ENCODE data around the gene KATNB1. TPM values are rescaled to one million over a fixed set of nuclear protein-coding genes. Genes with fewer than 3 reads are reported as not detected.
A peak's percentile ranks its signal among the peaks of the same experiment; 100 is the strongest.

KATNB1 gene
- polyA plus RNA-seq, 4 donors = 9.6 to 19.3 (median 12.1) TPM

DNA sequence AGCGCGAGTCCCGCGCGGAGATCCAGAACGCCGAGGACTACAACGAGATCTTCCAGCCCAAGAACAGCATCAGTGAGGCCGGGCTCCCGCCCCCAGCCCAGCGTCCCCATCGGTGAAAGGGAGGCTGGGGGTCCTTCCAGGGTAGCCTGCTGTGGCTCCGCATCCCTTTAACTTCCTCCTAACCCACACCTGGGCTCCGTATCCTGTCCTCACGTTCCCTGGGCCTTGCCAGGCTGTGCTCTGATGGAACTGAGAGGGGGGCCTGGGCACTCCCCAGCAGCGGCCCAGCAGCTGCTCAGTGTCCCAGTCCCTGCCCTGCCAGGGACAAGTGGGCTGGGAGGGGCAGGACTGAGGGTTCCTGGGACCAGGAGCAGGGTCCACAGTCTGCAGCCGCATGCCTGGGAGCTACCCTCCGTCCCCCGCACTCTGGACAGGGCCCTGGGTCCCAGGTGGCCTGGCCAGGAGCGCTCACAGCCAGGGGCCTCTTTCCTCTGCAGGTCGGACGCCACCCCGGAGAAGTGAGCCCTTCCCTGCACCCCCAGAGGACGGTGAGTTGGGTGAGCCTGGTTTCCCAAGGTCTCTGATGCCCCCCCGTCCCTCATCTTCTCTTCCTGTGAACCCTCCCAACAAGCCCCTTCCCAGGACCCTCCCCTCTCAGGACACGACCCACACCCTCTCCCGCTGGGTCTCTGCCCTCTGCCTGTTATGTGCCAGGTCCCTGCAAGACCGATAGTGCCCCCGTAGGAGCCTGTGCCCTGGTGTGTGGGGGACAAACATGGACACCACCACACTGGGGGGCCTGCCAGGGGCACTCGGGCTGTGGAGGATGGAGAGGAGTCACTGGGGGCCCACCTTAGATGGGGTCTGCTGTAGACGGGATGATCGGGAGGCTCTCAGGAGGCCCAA, 18.1 kb downstream of the KATNB1 start:
- WGBS, 3 donors = 92 to 95% (median 93%) methylated on average over 27 to 32 of the region's 32 CpGs
- Histone ChIP-seq H3K9me3 (ENCODE audit: control insufficient read depth in 2 of 2, insufficient read depth in 1 of 2, low read depth in 1 of 2, low read length in 1 of 2) (no peaks in the 10 kb centered on the region), H3K4me3 (ENCODE audit: low read depth in 1 of 3, low read length in 3 of 3) (no peak overlapping the region), H3K27me3 (ENCODE audit: control insufficient read depth in 3 of 3, insufficient read depth in 3 of 3, low read length in 3 of 3) (no peaks in the 10 kb centered on the region), H3K27ac (ENCODE audit: low read depth in 1 of 3, low read length in 2 of 3) (no peak overlapping the region), H3K36me3 (ENCODE audit: control insufficient read depth in 3 of 3, insufficient read depth in 2 of 3, low read depth in 1 of 3, low read length in 3 of 3) (peaks cover 0 to 91% (median 0%) of the 10 kb centered on the region in 3 donors), H3K4me1 (ENCODE audit: control insufficient read depth in 3 of 3, insufficient read depth in 2 of 3, low read depth in 1 of 3, low read length in 2 of 3) (peaks cover 0 to 15% (median 0%) of the 10 kb centered on the region in 3 donors)
- FAIRE-seq = no peak
- no peak for DNase-seq

DNA sequence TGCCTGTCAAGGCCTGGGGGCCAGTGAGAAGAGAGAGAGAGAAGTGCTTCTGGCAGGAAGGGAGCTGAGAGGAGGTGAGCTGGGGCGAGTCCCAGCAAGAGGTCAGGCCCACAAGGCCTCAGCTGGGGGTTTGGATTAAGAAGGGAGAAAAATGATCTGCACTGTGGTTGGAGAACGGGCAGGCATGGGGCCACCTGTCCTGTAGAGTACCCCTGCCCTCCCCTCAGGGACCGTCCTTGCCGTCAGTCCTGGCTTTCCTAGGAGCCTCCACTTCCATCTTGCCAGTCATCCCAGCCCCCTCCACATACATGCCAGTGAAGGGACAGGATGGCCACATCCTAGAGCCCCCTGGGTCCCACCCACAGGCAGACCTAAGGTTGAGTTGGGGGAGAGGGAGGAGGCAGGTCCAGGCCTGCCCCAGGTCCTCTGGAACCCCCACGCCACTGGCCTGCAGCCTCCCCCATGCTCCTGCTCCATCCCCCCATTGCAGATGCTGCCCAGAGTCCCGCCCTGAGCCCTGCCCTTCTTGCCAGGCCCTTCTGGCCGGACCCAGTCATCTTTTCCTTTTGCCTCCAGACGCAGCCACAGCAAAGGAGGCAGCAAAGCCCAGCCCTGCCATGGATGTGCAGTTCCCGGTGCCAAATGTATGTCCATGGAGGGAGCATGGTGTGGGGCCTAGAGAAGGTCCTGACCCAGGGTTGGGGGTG, 18.9 kb downstream of the KATNB1 start:
- no peak overlapping the region for H3K4me3 ChIP-seq (ENCODE audit: low read depth in 1 of 3, low read length in 3 of 3)
- DNase-seq = no peak
- H3K27me3 ChIP-seq (ENCODE audit: control insufficient read depth in 3 of 3, insufficient read depth in 3 of 3, low read length in 3 of 3) = no peaks in the 10 kb centered on the region
- no peak overlapping the region for H3K27ac ChIP-seq (ENCODE audit: low read depth in 1 of 3, low read length in 2 of 3)
- 84 to 86% (median 84%) methylated on average over 9 of the region's 9 CpGs for WGBS, 3 donors
- H3K9me3 ChIP-seq (ENCODE audit: control insufficient read depth in 2 of 2, insufficient read depth in 1 of 2, low read depth in 1 of 2, low read length in 1 of 2) = no peaks in the 10 kb centered on the region
- FAIRE-seq = no peak
- peaks cover 0 to 15% (median 0%) of the 10 kb centered on the region in 3 donors for H3K4me1 ChIP-seq (ENCODE audit: control insufficient read depth in 3 of 3, insufficient read depth in 2 of 3, low read depth in 1 of 3, low read length in 2 of 3)
- H3K36me3 ChIP-seq (ENCODE audit: control insufficient read depth in 3 of 3, insufficient read depth in 2 of 3, low read depth in 1 of 3, low read length in 3 of 3) = peaks cover 0 to 94% (median 0%) of the 10 kb centered on the region in 3 donors

DNA sequence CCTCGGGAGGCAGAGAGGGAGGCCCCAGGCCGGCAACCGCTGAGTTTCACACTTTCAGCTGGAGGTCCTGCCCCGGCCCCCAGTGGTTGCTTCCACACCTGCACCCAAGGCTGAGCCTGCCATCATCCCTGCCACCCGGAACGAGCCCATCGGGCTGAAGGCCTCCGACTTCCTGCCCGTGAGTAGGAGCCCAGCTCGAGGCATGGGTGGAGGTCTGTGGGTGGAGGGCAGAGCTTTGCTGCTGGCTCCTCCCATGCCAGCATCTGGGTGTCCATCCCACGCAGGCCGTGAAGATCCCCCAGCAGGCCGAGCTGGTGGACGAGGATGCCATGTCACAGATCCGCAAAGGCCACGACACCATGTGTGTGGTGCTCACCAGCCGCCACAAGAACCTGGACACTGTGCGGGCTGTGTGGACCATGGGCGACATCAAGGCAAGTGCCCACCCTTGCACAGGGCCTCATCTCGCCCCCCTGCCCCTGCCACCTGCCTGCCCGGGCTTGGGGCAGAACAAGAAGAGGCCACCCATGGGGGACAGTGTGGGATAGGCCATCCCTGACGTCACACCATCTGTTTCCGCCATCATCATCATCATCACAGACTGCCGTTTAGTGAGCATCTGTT, 19.6 kb downstream of the KATNB1 start:
- DNase-seq (no peak), FAIRE-seq (no peak)
- H3K36me3 ChIP-seq (ENCODE audit: control insufficient read depth in 3 of 3, insufficient read depth in 2 of 3, low read depth in 1 of 3, low read length in 3 of 3) = peaks cover 0 to 94% (median 0%) of the 10 kb centered on the region in 3 donors
- H3K4me3 ChIP-seq (ENCODE audit: low read depth in 1 of 3, low read length in 3 of 3) = no peak overlapping the region
- 82 to 91% (median 88%) methylated on average over 22 to 24 of the region's 24 CpGs for WGBS, 3 donors
- no peak overlapping the region for H3K27ac ChIP-seq (ENCODE audit: low read depth in 1 of 3, low read length in 2 of 3)
- peaks cover 0 to 15% (median 0%) of the 10 kb centered on the region in 3 donors for H3K4me1 ChIP-seq (ENCODE audit: control insufficient read depth in 3 of 3, insufficient read depth in 2 of 3, low read depth in 1 of 3, low read length in 2 of 3)
- H3K27me3 ChIP-seq (ENCODE audit: control insufficient read depth in 3 of 3, insufficient read depth in 3 of 3, low read length in 3 of 3) = no peaks in the 10 kb centered on the region
- H3K9me3 ChIP-seq (ENCODE audit: control insufficient read depth in 2 of 2, insufficient read depth in 1 of 2, low read depth in 1 of 2, low read length in 1 of 2) = no peaks in the 10 kb centered on the region

DNA sequence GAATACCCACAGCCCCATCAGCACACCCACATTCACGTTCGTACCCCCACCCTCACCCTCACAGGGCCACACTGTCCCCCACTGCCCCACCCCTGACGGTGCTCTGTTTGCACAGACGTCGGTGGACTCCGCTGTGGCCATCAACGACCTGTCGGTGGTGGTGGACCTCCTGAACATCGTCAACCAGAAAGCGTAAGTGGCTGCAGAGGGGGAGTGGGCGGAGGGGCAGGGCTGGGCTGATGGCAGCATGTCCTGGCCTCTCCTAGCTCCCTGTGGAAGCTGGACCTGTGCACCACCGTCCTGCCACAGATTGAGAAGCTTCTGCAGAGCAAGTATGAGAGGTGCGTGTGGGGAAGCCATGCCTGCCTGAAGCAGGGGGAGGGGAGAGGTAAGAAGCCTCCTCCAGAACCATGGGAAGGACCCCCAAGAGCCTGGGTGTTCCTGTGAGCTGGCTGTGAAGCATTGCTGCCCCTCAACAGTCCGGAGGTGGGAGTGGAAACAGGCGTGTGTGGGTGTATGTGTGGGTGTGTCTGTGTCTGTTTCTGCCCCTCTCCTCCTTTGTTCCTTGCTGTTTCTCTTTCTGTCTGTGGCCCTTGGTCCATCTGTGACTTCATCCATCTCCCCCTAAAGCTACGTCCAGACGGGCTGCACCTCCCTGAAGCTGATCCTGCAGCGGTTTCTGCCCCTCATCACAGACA, 20.3 kb downstream of the KATNB1 start:
- Histone ChIP-seq H3K36me3 (ENCODE audit: control insufficient read depth in 3 of 3, insufficient read depth in 2 of 3, low read depth in 1 of 3, low read length in 3 of 3) (peaks cover 0 to 98% (median 4%) of the 10 kb centered on the region in 3 donors), H3K4me1 (ENCODE audit: control insufficient read depth in 3 of 3, insufficient read depth in 2 of 3, low read depth in 1 of 3, low read length in 2 of 3) (peaks cover 0 to 15% (median 0%) of the 10 kb centered on the region in 3 donors), H3K27me3 (ENCODE audit: control insufficient read depth in 3 of 3, insufficient read depth in 3 of 3, low read length in 3 of 3) (no peaks in the 10 kb centered on the region), H3K4me3 (ENCODE audit: low read depth in 1 of 3, low read length in 3 of 3) (no peak overlapping the region), H3K9me3 (ENCODE audit: control insufficient read depth in 2 of 2, insufficient read depth in 1 of 2, low read depth in 1 of 2, low read length in 1 of 2) (no peaks in the 10 kb centered on the region), H3K27ac (ENCODE audit: low read depth in 1 of 3, low read length in 2 of 3) (peak overlapping the region in 1 of 3 donors; percentile 9)
- DNase-seq = no peak
- 80 to 81% (median 80%) methylated on average over 18 of the region's 18 CpGs for WGBS, 3 donors
- no peak for FAIRE-seq

DNA sequence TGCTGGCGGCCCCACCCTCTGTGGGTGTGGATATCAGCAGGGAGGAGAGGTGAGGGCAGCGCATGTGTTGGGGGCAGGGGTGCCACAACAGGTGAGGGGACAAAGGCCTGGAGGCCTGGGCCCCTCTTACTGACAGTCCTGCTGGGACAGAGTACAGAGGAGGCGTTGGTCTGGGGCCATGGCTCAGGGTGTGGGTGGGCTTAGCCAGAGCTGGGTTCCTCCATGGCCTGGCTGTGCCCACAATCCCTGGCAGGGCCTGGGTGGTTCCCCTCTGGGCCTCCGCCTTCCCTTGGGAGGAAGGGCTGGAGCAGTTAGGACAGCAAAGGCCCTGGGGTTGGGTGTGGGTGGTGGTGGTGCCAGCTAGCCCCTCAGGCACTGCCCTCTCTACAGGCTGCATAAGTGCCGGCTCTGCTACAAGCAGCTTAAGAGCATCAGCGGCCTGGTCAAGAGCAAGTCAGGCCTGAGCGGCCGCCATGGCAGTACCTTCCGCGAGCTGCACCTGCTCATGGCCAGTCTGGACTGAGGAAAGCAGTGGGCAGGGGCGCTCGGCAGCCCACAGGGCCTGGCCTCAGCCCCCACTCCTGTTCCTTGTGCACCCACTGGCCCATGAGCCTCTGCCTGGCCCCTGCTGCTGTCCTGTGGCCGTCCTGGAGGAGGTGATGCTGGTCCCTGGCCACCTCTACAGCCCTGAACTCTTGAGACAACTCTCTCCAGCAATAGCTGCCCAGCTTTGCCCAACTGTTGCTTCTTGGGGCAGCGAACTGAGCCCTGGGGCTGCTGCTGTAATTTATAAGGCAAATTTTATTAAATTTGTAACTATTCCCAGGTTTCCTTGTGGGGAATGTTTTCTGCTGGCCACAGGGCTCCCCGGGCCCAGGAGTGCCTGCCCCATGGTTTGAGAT, 21.1 kb downstream of the KATNB1 start:
- FAIRE-seq (no peak), DNase-seq (peak in 1 of 2 donors; percentile 65)
- H3K27ac ChIP-seq (ENCODE audit: low read depth in 1 of 3, low read length in 2 of 3) = peak overlapping the region in 1 of 3 donors; percentile 73
- H3K4me1 ChIP-seq (ENCODE audit: control insufficient read depth in 3 of 3, insufficient read depth in 2 of 3, low read depth in 1 of 3, low read length in 2 of 3) = peaks cover 0 to 15% (median 0%) of the 10 kb centered on the region in 3 donors
- WGBS, 3 donors = 75 to 81% (median 78%) methylated on average over 15 of the region's 15 CpGs
- H3K27me3 ChIP-seq (ENCODE audit: control insufficient read depth in 3 of 3, insufficient read depth in 3 of 3, low read length in 3 of 3) = no peaks in the 10 kb centered on the region
- H3K9me3 ChIP-seq (ENCODE audit: control insufficient read depth in 2 of 2, insufficient read depth in 1 of 2, low read depth in 1 of 2, low read length in 1 of 2) = no peaks in the 10 kb centered on the region
- peaks cover 0 to 98% (median 8%) of the 10 kb centered on the region in 3 donors for H3K36me3 ChIP-seq (ENCODE audit: control insufficient read depth in 3 of 3, insufficient read depth in 2 of 3, low read depth in 1 of 3, low read length in 3 of 3)
- no peak overlapping the region for H3K4me3 ChIP-seq (ENCODE audit: low read depth in 1 of 3, low read length in 3 of 3)

DNA sequence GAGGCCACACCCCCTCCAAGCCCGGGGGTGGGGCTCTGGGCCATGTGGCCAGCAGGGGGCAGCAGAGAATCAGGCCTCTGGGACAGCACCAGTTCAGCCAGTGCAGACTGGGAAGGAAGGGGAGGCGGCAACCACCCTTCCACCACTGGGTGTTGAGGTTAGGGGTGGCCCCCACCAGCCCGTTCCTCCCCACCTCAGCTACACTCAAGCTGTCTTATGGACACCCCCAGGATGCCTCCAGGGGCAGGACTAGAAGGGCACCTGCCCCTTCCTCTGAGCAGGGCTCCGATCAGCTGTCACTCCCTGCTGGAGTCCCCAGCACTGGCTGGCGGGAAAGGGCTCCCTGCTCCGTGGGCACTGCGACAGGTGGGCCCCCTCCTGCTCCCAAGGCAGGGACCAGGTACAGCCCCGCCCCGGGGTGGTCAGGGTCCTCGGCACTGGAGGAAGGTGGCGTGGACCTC, 21.8 kb downstream of the KATNB1 start:
- Histone ChIP-seq H3K4me1 (ENCODE audit: control insufficient read depth in 3 of 3, insufficient read depth in 2 of 3, low read depth in 1 of 3, low read length in 2 of 3) (peaks cover 0 to 15% (median 0%) of the 10 kb centered on the region in 3 donors), H3K27me3 (ENCODE audit: control insufficient read depth in 3 of 3, insufficient read depth in 3 of 3, low read length in 3 of 3) (no peaks in the 10 kb centered on the region), H3K27ac (ENCODE audit: low read depth in 1 of 3, low read length in 2 of 3) (peak overlapping the region in 1 of 3 donors; percentile 73), H3K9me3 (ENCODE audit: control insufficient read depth in 2 of 2, insufficient read depth in 1 of 2, low read depth in 1 of 2, low read length in 1 of 2) (no peaks in the 10 kb centered on the region), H3K4me3 (ENCODE audit: low read depth in 1 of 3, low read length in 3 of 3) (no peak overlapping the region), H3K36me3 (ENCODE audit: control insufficient read depth in 3 of 3, insufficient read depth in 2 of 3, low read depth in 1 of 3, low read length in 3 of 3) (peaks cover 0 to 98% (median 14%) of the 10 kb centered on the region in 3 donors)
- no peak for FAIRE-seq
- DNase-seq = peak; percentile 84 to 89
- WGBS, 3 donors = 54 to 70% (median 62%) methylated on average over 10 to 11 of the region's 11 CpGs

DNA sequence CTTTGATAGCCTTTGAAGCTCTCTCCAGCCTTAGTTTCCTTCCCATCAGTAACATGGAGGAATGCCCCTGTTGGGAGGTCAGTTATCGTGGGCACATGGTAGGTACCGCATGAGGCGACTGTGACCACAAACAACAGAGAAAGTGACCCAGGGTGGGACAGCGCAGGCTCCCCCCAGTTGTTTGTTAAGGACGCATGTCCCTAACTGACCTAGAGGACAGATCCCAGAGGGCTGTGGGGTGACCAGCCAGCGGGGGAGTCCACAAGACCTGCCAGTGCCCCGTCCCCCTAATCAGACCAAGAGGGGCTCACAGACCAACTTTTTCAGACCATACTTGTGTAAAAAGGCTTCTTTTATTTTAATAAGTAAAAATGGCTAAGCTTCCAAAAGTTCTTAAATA, 22.3 kb downstream of the KATNB1 start:
- H3K36me3 ChIP-seq (ENCODE audit: control insufficient read depth in 3 of 3, insufficient read depth in 2 of 3, low read depth in 1 of 3, low read length in 3 of 3) = peaks cover 0 to 98% (median 18%) of the 10 kb centered on the region in 3 donors
- no peak for FAIRE-seq

More for the DNA sequence above, 22.3 kb downstream of the KATNB1 start:
- no peak for DNase-seq
- WGBS, 3 donors = 95 to 99% (median 95%) methylated on average over 7 of the region's 7 CpGs
- H3K9me3 ChIP-seq (ENCODE audit: control insufficient read depth in 2 of 2, insufficient read depth in 1 of 2, low read depth in 1 of 2, low read length in 1 of 2) = no peaks in the 10 kb centered on the region
- no peak overlapping the region for H3K27ac ChIP-seq (ENCODE audit: low read depth in 1 of 3, low read length in 2 of 3)
- H3K27me3 ChIP-seq (ENCODE audit: control insufficient read depth in 3 of 3, insufficient read depth in 3 of 3, low read length in 3 of 3) = no peaks in the 10 kb centered on the region
- peaks cover 0 to 15% (median 0%) of the 10 kb centered on the region in 3 donors for H3K4me1 ChIP-seq (ENCODE audit: control insufficient read depth in 3 of 3, insufficient read depth in 2 of 3, low read depth in 1 of 3, low read length in 2 of 3)
- no peak overlapping the region for H3K4me3 ChIP-seq (ENCODE audit: low read depth in 1 of 3, low read length in 3 of 3)
